Stimulated activated CD4-positive, alpha-beta T cell treated with anti-CD3 and anti-CD28 coated beads, Interleukin-15, amount 100 ng/mL, for 24 hours (primary cell): Measurements from ENCODE around the gene XYLT1.

Experiments
- DNase-seq: peaks from one replicate; pipeline ENCODE4 v3.0.0-alpha.2; 2020

The XYLT1 gene

GRCh38 chr16:17245776-17246175 lies 225.0 kb downstream of the XYLT1 start:
- DNase-seq: no peak

- DNase-seq: no peak
Measured at GRCh38 chr16:17244872-17245551, 225.7 kb downstream of the XYLT1 start.

- no peak for DNase-seq
Measured at GRCh38 chr16:17241264-17241835, 229.4 kb downstream of the XYLT1 start.

- DNase-seq: peak; percentile 34
Measured at GRCh38 chr16:17238285-17239028, 232.3 kb downstream of the XYLT1 start.

GRCh38 chr16:17237350-17237944 lies 233.3 kb downstream of the XYLT1 start:
- DNase-seq: no peak

- DNase-seq: peak; percentile 12
Measured at GRCh38 chr16:17235147-17235815, 235.5 kb downstream of the XYLT1 start.

- DNase-seq: no peak
Measured at GRCh38 chr16:17233318-17234002, 237.3 kb downstream of the XYLT1 start.

- no peak for DNase-seq
Measured at GRCh38 chr16:17232487-17232886, 238.3 kb downstream of the XYLT1 start.

- no peak for DNase-seq
Measured at GRCh38 chr16:17231972-17232371, 238.8 kb downstream of the XYLT1 start.

GRCh38 chr16:17230932-17231581 lies 239.7 kb downstream of the XYLT1 start:
- no peak for DNase-seq

- no peak for DNase-seq
Measured at GRCh38 chr16:17229766-17230165, 241.0 kb downstream of the XYLT1 start.

- no peak for DNase-seq
Measured at GRCh38 chr16:17229131-17229530, 241.6 kb downstream of the XYLT1 start.

- no peak for DNase-seq
Measured at GRCh38 chr16:17228708-17229055, 242.1 kb downstream of the XYLT1 start.

- DNase-seq: no peak
Measured at GRCh38 chr16:17228048-17228707, 242.6 kb downstream of the XYLT1 start.

GRCh38 chr16:17227278-17227677 lies 243.5 kb downstream of the XYLT1 start:
- DNase-seq: no peak

GRCh38 chr16:17225541-17225940 lies 245.2 kb downstream of the XYLT1 start:
- DNase-seq: no peak

- no peak for DNase-seq
Measured at GRCh38 chr16:17224879-17225281, 245.9 kb downstream of the XYLT1 start.

GRCh38 chr16:17224350-17224749 lies 246.4 kb downstream of the XYLT1 start:
- DNase-seq: no peak

- DNase-seq: no peak
Measured at GRCh38 chr16:17223576-17223975, 247.2 kb downstream of the XYLT1 start.

GRCh38 chr16:17222871-17223401 lies 247.8 kb downstream of the XYLT1 start:
- no peak for DNase-seq

GRCh38 chr16:17219991-17220390 lies 250.8 kb downstream of the XYLT1 start:
- no peak for DNase-seq
